Heart left ventricle (tissue), 16 donors: ENCODE measurements around the gene PCSK5. TPM values are rescaled to one million over a fixed set of nuclear protein-coding genes. Genes with fewer than 3 reads are reported as not detected.
"Not testable (repeated sequence)": the region's sequence is repeated elsewhere in the genome, so short reads cannot be mapped to it uniquely, and the experiment has no call there.

ENCODE experiments used
- ATAC-seq, 4 donors: fragments of 200-7000 bp; cut with Tn5 transposase; one replicate each; pipeline ENCODE4 v1.9.1; 2020 to 2022; ENCODE audit warnings: moderate library complexity in 4 of 4, mild to moderate bottlenecking in 3 of 4, moderate number of reproducible peaks in 1 of 4
- DNase-seq, 5 donors: peaks; one replicate each; pipeline ENCODE4 v3.0.0-alpha.2; 2020
- H3K27ac ChIP-seq, 12 donors: fragments of 200-600 bp; sonication (generic) in 4 of 12; one replicate each; pipeline versions ENCODE4 v1.5.0 to v1.8.0; 2016 to 2022; ENCODE audit warnings: mild to moderate bottlenecking in 2 of 12
- H3K27me3 ChIP-seq, 9 donors: fragments of 200-600 bp; sonication (generic) in 2 of 9; one replicate each; pipeline versions ENCODE4 v1.5.1 to v1.8.0; 2016 to 2022; ENCODE audit warnings: mild to moderate bottlenecking in 3 of 9
- H3K36me3 ChIP-seq, 9 donors: fragments of 200-600 bp; sonication (generic) in 2 of 9; one replicate each; pipeline versions ENCODE4 v1.5.0 to v1.8.0; 2018 to 2022; ENCODE audit warnings: mild to moderate bottlenecking in 2 of 9
- H3K4me1 ChIP-seq, 12 donors: fragments of 200-600 bp; sonication (generic) in 4 of 12; one replicate each; pipeline versions ENCODE4 v1.5.0 to v1.8.0; 2016 to 2022; ENCODE audit warnings: mild to moderate bottlenecking in 3 of 12
- H3K4me3 ChIP-seq, 12 donors: fragments of 200-600 bp; sonication (generic) in 4 of 12; one replicate each; pipeline versions ENCODE4 v1.5.0 to v1.8.0; 2017 to 2022; ENCODE audit warnings: mild to moderate bottlenecking in 9 of 12, moderate library complexity in 4 of 12
- H3K9me3 ChIP-seq, 12 donors: fragments of 200-600 bp; sonication (generic) in 4 of 12; one replicate each; pipeline versions ENCODE4 v1.5.0 to v1.8.0; 2016 to 2022; ENCODE audit warnings: mild to moderate bottlenecking in 1 of 12
- CTCF ChIP-seq, 12 donors: fragments of 200-600 bp; sonication (generic) in 4 of 12; IDR thresholded peaks; one replicate each; pipeline versions ENCODE4 v1.5.0 to v1.8.0; 2018 to 2022; ENCODE audit warnings: antibody characterized with exemption in 12 of 12, mild to moderate bottlenecking in 5 of 12
- POLR2A ChIP-seq, 2 donors: fragments of 450-650 bp; IDR thresholded peaks; one replicate each; pipeline ENCODE4 v1.6.1; 2017; ENCODE audit warnings: antibody characterized with exemption in 2 of 2, mild to moderate bottlenecking in 2 of 2, moderate library complexity in 2 of 2
- WGBS, 4 donors: extraction: QIAGEN DNeasy Blood & Tissue Kit in 2 of 4; methylation state at CpG; one replicate each; pipeline versions ENCODE4 v1.1.5 to v1.1.7; 2013 to 2018; 5-methylcytosine and 5-hydroxymethylcytosine counted together
- intact Hi-C, 10 donors: fragments of 100-400 bp; cut with DNase I; formaldehyde crosslinking; loops; one replicate each; pipeline versions ENCODE4 v1.11.1 to v1.14.2; 2022
- polyA plus RNA-seq, 2 donors: library from polyadenylated mRNA; stranded (reverse); fragments of 200-250 nt; gene quantifications; one replicate each; pipeline ENCODE4 v1.2.3, GENCODE V29; 2013
- total RNA-seq, 9 donors: library from RNA; depleted of rRNA in 2 of 9; stranded (reverse); fragments of >200 nt in 2 of 9; fragmentation: NEBNext Ultra II Directional in 3 of 9; extraction: Animal tissue kit (Norgen Biotek cat#: 25700) in 3 of 9; gene quantifications; one replicate each; pipeline versions ENCODE4 v1.1.0 to v1.2.4, GENCODE V29; 2016 to 2023
- donor health status: ischemic (EF 13 %, LVEDD 7.1; RV severe dilation, severe dysfunction).
- donor health status: healthy with polysubstance abuse.
- donor health status: DM: no; HTN: yes; CAD: no.
- donor health status: DM: no; HTN: no; CAD: no.
- donor health status: ischemic (EF 25% LVEDD 6.9; RV normal size, moderate dysfunction).
- donor health status: ischemic (EF 25% LVEDD 5.7; RV mildly dilated, moderate dysfunction).
- donor health status: healthy.
- donor health status: DM: yes; HTN: yes; CAD: no.
- donor health status: ischemic (EF 35%, LVEDD 5.7; RV mildly dilated, moderate dysfunction).
- donor health status: nonischemic (EF 11% LVEDD 7.7; RV severe dilation, severe dysfunction).
- donor health status: DM: yes; HTN: yes; CAD: no.
- donor health status: PGD.
- donor health status: ischemic (EF 29% LVEDD 5.4; RV normal size, mild dysfunction).
- donor health status: nonischemic (EF 23%, LVEDD 6.1; RV moderate dilation, normal function).

Gene PCSK5
- total and polyA plus RNA-seq, 11 donors, result 1.3 to 13.6 (median 5.9) TPM

GRCh38 chr9:76323490-76323889, 433.0 kb downstream of the PCSK5 start:
- ATAC-seq (no peak), DNase-seq (no peak)
- Histone ChIP-seq H3K9me3 (no peaks in the 10 kb centered on the region), H3K4me3 (no peak overlapping the region), H3K27ac (no peak overlapping the region), H3K27me3 (no peaks in the 10 kb centered on the region), H3K4me1 (no peaks in the 10 kb centered on the region), H3K36me3 (no peaks in the 10 kb centered on the region)
- TF ChIP-seq CTCF (IDR thresholded peaks at IDR 0.05) (no peak), POLR2A (IDR thresholded peaks at IDR 0.05) (no peak)
- intact Hi-C loops, result no loop called here
- WGBS, 4 donors, result 76 to 83% (median 79%) methylated on average over 2 of the region's 2 CpGs

GRCh38 chr9:76324030-76324429, 433.6 kb downstream of the PCSK5 start:
- ATAC-seq, H3K36me3 ChIP-seq, H3K4me1 ChIP-seq, H3K4me3 ChIP-seq, H3K9me3 ChIP-seq, H3K27me3 ChIP-seq, H3K27ac ChIP-seq, DNase-seq, intact Hi-C loops: not testable (repeated sequence)
- 87 to 93% (median 92%) methylated on average over 7 of the region's 7 CpGs for WGBS, 4 donors

- no peaks in the 10 kb centered on the region for H3K9me3 ChIP-seq
- H3K36me3 ChIP-seq, result no peaks in the 10 kb centered on the region
- ATAC-seq, result no peak
- H3K27me3 ChIP-seq, result peaks cover 0 to 6% (median 0%) of the 10 kb centered on the region in 9 donors
- TF ChIP-seq CTCF (IDR thresholded peaks at IDR 0.05) (no peak), POLR2A (IDR thresholded peaks at IDR 0.05) (no peak)
- H3K4me1 ChIP-seq, result no peaks in the 10 kb centered on the region
- intact Hi-C loops, result no loop called here
- WGBS, 4 donors, result 61 to 75% (median 67%) methylated on average over 1 of the region's 1 CpG
- H3K27ac ChIP-seq, result no peak overlapping the region
- no peak overlapping the region for H3K4me3 ChIP-seq
- DNase-seq, result no peak
Observed at GRCh38 chr9:76330034-76330433, 439.6 kb downstream of the PCSK5 start.

GRCh38 chr9:76333388-76333787, 442.9 kb downstream of the PCSK5 start:
- 33 to 51% (median 46%) methylated on average over 3 of the region's 3 CpGs for WGBS, 4 donors

More at GRCh38 chr9:76333388-76333787, 442.9 kb downstream of the PCSK5 start:
- no peak overlapping the region for H3K4me3 ChIP-seq
- intact Hi-C loops, result no loop called here
- no peaks in the 10 kb centered on the region for H3K36me3 ChIP-seq
- no peak for DNase-seq
- no peak for ATAC-seq
- TF ChIP-seq CTCF (IDR thresholded peaks at IDR 0.05), result no peak
- no peaks in the 10 kb centered on the region for H3K9me3 ChIP-seq
- no peak overlapping the region for H3K27ac ChIP-seq
- no peaks in the 10 kb centered on the region for H3K4me1 ChIP-seq
- H3K27me3 ChIP-seq, result peaks cover 0 to 13% (median 0%) of the 10 kb centered on the region in 9 donors
